OCI-LY3 (cell line): Measurements from ENCODE around the gene MAP1LC3B.

ENCODE experiments used
- CTCF ChIP-seq: fragments of 200-600, 300-600 bp; sonication (generic); IDR thresholded peaks from 2 replicates; pipeline ENCODE4 v1.5.1; 2014; ENCODE audit warnings: antibody characterized with exemption, low read length, low read depth
- EZH2phosphoT487 ChIP-seq: fragments of 200-600 bp; shearing (Covaris generic); IDR thresholded peaks from 2 replicates; pipeline ENCODE4 v1.6.1; 2018; ENCODE audit warnings: antibody characterized with exemption, mixed run types, low read depth

DNA sequence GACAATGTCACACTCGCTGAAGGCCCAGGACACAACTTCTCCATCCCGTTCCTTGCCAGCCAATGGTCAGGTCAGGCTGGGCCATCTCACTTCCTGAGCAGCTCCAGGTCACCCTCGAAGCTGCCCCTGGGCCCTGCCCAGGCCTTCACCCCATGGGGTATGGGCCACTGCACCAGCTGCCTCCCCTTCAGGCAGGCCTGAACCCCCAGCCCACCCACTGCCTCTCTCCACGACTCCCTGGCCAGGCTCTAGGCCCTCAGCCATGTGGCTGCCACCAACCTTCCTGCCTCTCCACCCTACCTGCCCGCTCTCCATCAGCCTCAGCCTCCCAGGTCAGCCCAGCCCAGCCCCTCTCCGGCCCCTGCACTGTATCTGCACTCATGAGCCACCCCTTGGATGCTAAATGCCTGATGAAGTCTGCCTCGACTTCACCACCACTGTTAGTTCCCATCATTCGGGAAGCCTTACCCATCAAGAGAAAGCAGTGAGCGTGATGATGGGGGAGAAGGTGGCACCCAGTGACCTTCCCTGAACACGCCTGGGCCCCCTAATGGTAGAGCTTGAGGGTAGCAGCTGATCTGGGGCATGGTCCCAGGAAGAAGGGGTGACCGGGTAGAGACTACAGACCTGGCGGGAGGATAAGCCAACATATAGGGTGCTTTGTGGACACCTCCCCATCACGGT is 44.1 kb upstream of the MAP1LC3B start:
- 0 out of 2 replicates have a peak, but pooled peaks have one; percentile 5 for TF ChIP-seq CTCF
- no peak for TF ChIP-seq EZH2phosphoT487
